Left cardiac atrium (tissue), 4 donors: Measurements from ENCODE around the gene RUBCN. TPM values are rescaled to one million over a fixed set of nuclear protein-coding genes. Genes with fewer than 3 reads are reported as not detected.
"Not testable (repeated sequence)": the region's sequence is repeated elsewhere in the genome, so short reads cannot be mapped to it uniquely, and the experiment has no call there.

Experiments
- ATAC-seq, 2 donors: fragments of 200-7000 bp; cut with Tn5 transposase; one replicate each; pipeline ENCODE4 v1.9.1; 2020; ENCODE audit warnings: mild to moderate bottlenecking in 2 of 2, moderate library complexity in 2 of 2
- DNase-seq: peaks from one replicate; pipeline ENCODE4 v3.0.0-alpha.2; 2020
- intact Hi-C, 2 donors: fragments of 100-400 bp; cut with DNase I; formaldehyde crosslinking; loops; one replicate each; pipeline versions ENCODE4 v1.14.1 to v1.15.1; 2022 to 2023
- total RNA-seq, 2 donors: library from RNA; stranded (reverse); fragmentation: NEBNext Ultra II Directional; extraction: Animal tissue kit (Norgen Biotek cat#: 25700); gene quantifications; one replicate each; pipeline ENCODE4 v1.2.1, GENCODE V29; 2021
- donor health status: DM: no; HTN: yes; CAD: no.
- donor health status: DM: no; HTN: yes; CAD: no; lungs with severe emphysema.
- donor health status: DM: yes; HTN: yes; CAD: no.
- donor health status: Dilated cardiomyopathy.

Gene RUBCN
- total RNA-seq, 2 donors from 2014 or later: 14.0 to 22.7 TPM

GRCh38 chr3:197700095-197700494 lies 36.6 kb downstream of the RUBCN start:
- DNase-seq (no peak), ATAC-seq (no peak)
- intact Hi-C loops: no loop called here

- DNase-seq: no peak
- ATAC-seq: no peak
- intact Hi-C loops: no loop called here
Observed at GRCh38 chr3:197697355-197697754, 39.3 kb downstream of the RUBCN start.

GRCh38 chr3:197694251-197694650 lies 42.5 kb downstream of the RUBCN start:
- intact Hi-C loops: no loop called here
- no peak for DNase-seq

GRCh38 chr3:197692641-197693040 lies 44.1 kb downstream of the RUBCN start:
- no peak for DNase-seq
- intact Hi-C loops: no loop called here
- no peak for ATAC-seq

More at GRCh38 chr3:197694251-197694650, 42.5 kb downstream of the RUBCN start:
- ATAC-seq: no peak

GRCh38 chr3:197690754-197691153 lies 46.0 kb downstream of the RUBCN start:
- intact Hi-C loops: no loop called here
- ATAC-seq (no peak), DNase-seq (no peak)

GRCh38 chr3:197687570-197687969 lies 49.1 kb downstream of the RUBCN start:
- intact Hi-C loops: no loop called here
- peak in 1 of 2 donors; percentile 68 for ATAC-seq
- DNase-seq: no peak

GRCh38 chr3:197686899-197687298 lies 49.8 kb downstream of the RUBCN start:
- no peak for ATAC-seq
- intact Hi-C loops: no loop called here
- DNase-seq: no peak

- ATAC-seq: no peak
- intact Hi-C loops: no loop called here
- DNase-seq: no peak
Observed at GRCh38 chr3:197685546-197685945, 51.2 kb downstream of the RUBCN start.

- no peak for DNase-seq
- intact Hi-C loops: no loop called here
- no peak for ATAC-seq
Observed at GRCh38 chr3:197683191-197683590, 53.5 kb downstream of the RUBCN start.

- DNase-seq (no peak), ATAC-seq (no peak)
- intact Hi-C loops: no loop called here
Observed at GRCh38 chr3:197682713-197683112, 54.0 kb downstream of the RUBCN start.

GRCh38 chr3:197680955-197681521 lies 55.7 kb downstream of the RUBCN start:
- DNase-seq (no peak), ATAC-seq (no peak)
- intact Hi-C loops: no loop called here

GRCh38 chr3:197675951-197676350 lies 60.8 kb downstream of the RUBCN start:
- ATAC-seq (no peak), DNase-seq (no peak)
- intact Hi-C loops: no loop called here

GRCh38 chr3:197675563-197675860 lies 61.2 kb downstream of the RUBCN start:
- no peak for ATAC-seq
- DNase-seq: no peak
- intact Hi-C loops: no loop called here

- ATAC-seq: no peak
- intact Hi-C loops: no loop called here
- DNase-seq: no peak
Observed at GRCh38 chr3:197674741-197675562, 61.8 kb downstream of the RUBCN start.

GRCh38 chr3:197673170-197673569 lies 63.5 kb downstream of the RUBCN start:
- intact Hi-C loops: no loop called here
- no peak for DNase-seq
- no peak for ATAC-seq

- DNase-seq (no peak), ATAC-seq (no peak)
- intact Hi-C loops: no loop called here
Observed at GRCh38 chr3:197670361-197670760, 66.3 kb downstream of the RUBCN start.

- DNase-seq (no peak), ATAC-seq (no peak)
- intact Hi-C loops: no loop called here
Observed at GRCh38 chr3:197667968-197668367, 68.7 kb downstream of the RUBCN start.

GRCh38 chr3:197667293-197667692 lies 69.4 kb downstream of the RUBCN start:
- ATAC-seq, DNase-seq, intact Hi-C loops: not testable (repeated sequence)

- ATAC-seq: peak in 1 of 2 donors; percentile 14
- DNase-seq, intact Hi-C loops: not testable (repeated sequence)
Observed at GRCh38 chr3:197666221-197666842, 70.4 kb downstream of the RUBCN start.

- ATAC-seq: peak in 1 of 2 donors; percentile 11
Observed at GRCh38 chr3:197665549-197665948, 71.2 kb downstream of the RUBCN start.

GRCh38 chr3:197665142-197665491 lies 71.6 kb downstream of the RUBCN start:
- ATAC-seq: peak; percentile 93 to 94
- intact Hi-C loops: not testable (repeated sequence)

More at GRCh38 chr3:197665549-197665948, 71.2 kb downstream of the RUBCN start:
- DNase-seq, intact Hi-C loops: not testable (repeated sequence)

More at GRCh38 chr3:197665142-197665491, 71.6 kb downstream of the RUBCN start:
- DNase-seq: not testable (repeated sequence)
